H9 (cell line): ENCODE data around the gene MUS81. TPM values are rescaled to one million over a fixed set of nuclear protein-coding genes. Genes with fewer than 3 reads are reported as not detected.
"Not testable (repeated sequence)": the region's sequence is repeated elsewhere in the genome, so short reads cannot be mapped to it uniquely, and the experiment has no call there.

ENCODE experiments used
- DNase-seq: peaks from one replicate; pipeline ENCODE4 v3.0.0-alpha.2; 2017
- H2AFZ ChIP-seq: one replicate; pipeline ENCODE4 v1.6.1; 2013; ENCODE audit warnings: mild to moderate bottlenecking, low read length, control low read depth, moderate library complexity
- H2AK5ac ChIP-seq: 2 replicates; pipeline ENCODE4 v1.6.1; 2013; ENCODE audit warnings: low read length, control low read depth, mixed read lengths; ENCODE audit not compliant: insufficient read length
- H2BK120ac ChIP-seq: one replicate; pipeline ENCODE4 v1.6.1; 2013; ENCODE audit warnings: low read depth, mild to moderate bottlenecking, low read length, control low read depth, inconsistent platforms; ENCODE audit not compliant: poor library complexity, severe bottlenecking
- H2BK12ac ChIP-seq: 2 replicates; pipeline ENCODE4 v1.6.1; 2013; ENCODE audit warnings: low read length, control low read depth, mixed read lengths, low read depth; ENCODE audit not compliant: insufficient read length
- H2BK15ac ChIP-seq: 2 replicates; pipeline ENCODE4 v1.6.1; 2013; ENCODE audit warnings: low read depth, low read length, control low read depth
- H2BK20ac ChIP-seq: one replicate; pipeline ENCODE4 v1.6.1; 2013; ENCODE audit warnings: low read depth, mild to moderate bottlenecking, low read length, control low read depth, inconsistent platforms; ENCODE audit not compliant: poor library complexity, severe bottlenecking
- H2BK5ac ChIP-seq: 2 replicates; pipeline ENCODE4 v1.6.1; 2013; ENCODE audit warnings: low read length, control low read depth, mixed read lengths; ENCODE audit not compliant: insufficient read length
- H3K14ac ChIP-seq: 2 replicates; pipeline ENCODE4 v1.6.1; 2013; ENCODE audit warnings: low read length, control low read depth; ENCODE audit not compliant: insufficient read depth
- H3K18ac ChIP-seq: 2 replicates; pipeline ENCODE4 v1.6.1; 2013; ENCODE audit warnings: low read depth, mild to moderate bottlenecking, mixed read lengths, low read length, control low read depth; ENCODE audit not compliant: insufficient read length
- H3K23ac ChIP-seq: 2 replicates; pipeline ENCODE4 v1.6.1; 2013; ENCODE audit warnings: low read length, control low read depth, mixed read lengths, low read depth; ENCODE audit not compliant: insufficient read length
- H3K23me2 ChIP-seq: 2 replicates; pipeline ENCODE4 v1.6.1; 2013; ENCODE audit warnings: low read depth, mild to moderate bottlenecking, mixed read lengths, low read length, control low read depth; ENCODE audit not compliant: insufficient read length, poor library complexity, severe bottlenecking
- H3K27ac ChIP-seq: 2 replicates; pipeline ENCODE4 v1.5.1; 2013; ENCODE audit warnings: low read length, control low read depth, mixed read lengths, low read depth; ENCODE audit not compliant: insufficient read length
- H3K27me3 ChIP-seq: 2 replicates; pipeline ENCODE4 v1.6.1; 2013; ENCODE audit warnings: low read length, control low read depth, inconsistent platforms; ENCODE audit not compliant: insufficient read depth
- H3K4ac ChIP-seq: 2 replicates; pipeline ENCODE4 v1.6.1; 2013; ENCODE audit warnings: low read depth, mild to moderate bottlenecking, control low read depth, inconsistent platforms, low read length, moderate library complexity
- H3K4me1 ChIP-seq: 2 replicates; pipeline ENCODE4 v1.6.1; 2013; ENCODE audit warnings: low read length, control low read depth, inconsistent platforms; ENCODE audit not compliant: insufficient read depth
- H3K4me2 ChIP-seq: 2 replicates; pipeline ENCODE4 v1.6.1; 2013; ENCODE audit warnings: low read length, control low read depth, mixed read lengths; ENCODE audit not compliant: insufficient read length, insufficient read depth
- H3K56ac ChIP-seq: 2 replicates; pipeline ENCODE4 v1.6.1; 2013; ENCODE audit warnings: low read depth, mild to moderate bottlenecking, mixed read lengths, low read length, control low read depth; ENCODE audit not compliant: insufficient read length
- H3K79me1 ChIP-seq: 2 replicates; pipeline ENCODE4 v1.6.1; 2013; ENCODE audit warnings: low read depth, mild to moderate bottlenecking, moderate library complexity, low read length, control low read depth, inconsistent platforms; ENCODE audit not compliant: insufficient read depth, poor library complexity, severe bottlenecking
- H3K79me2 ChIP-seq: 2 replicates; pipeline ENCODE4 v1.6.1; 2013; ENCODE audit warnings: low read length, control low read depth, inconsistent platforms; ENCODE audit not compliant: insufficient read depth
- H3K9ac ChIP-seq: 2 replicates; pipeline ENCODE4 v1.6.1; 2013; ENCODE audit warnings: low read length, control low read depth, mixed read lengths; ENCODE audit not compliant: insufficient read length; ENCODE audit errors: extremely low read depth
- H3K9me3 ChIP-seq: one replicate; pipeline ENCODE4 v1.6.1; 2013; ENCODE audit warnings: low read depth, low read length, inconsistent platforms; ENCODE audit not compliant: control insufficient read depth
- H3T11ph ChIP-seq: one replicate; pipeline ENCODE4 v1.6.1; 2013; ENCODE audit warnings: mild to moderate bottlenecking, low read length, control low read depth, inconsistent platforms
- H4K20me1 ChIP-seq: one replicate; pipeline ENCODE4 v1.6.1; 2013; ENCODE audit not compliant: control insufficient read depth, insufficient read length, insufficient read depth
- H4K5ac ChIP-seq: 2 replicates; pipeline ENCODE4 v1.6.1; 2013; ENCODE audit warnings: low read depth, mild to moderate bottlenecking, mixed read lengths, low read length, control low read depth; ENCODE audit not compliant: insufficient read length
- H4K8ac ChIP-seq: replicated peaks from 2 replicates; pipeline ENCODE4 v1.6.1; 2013; ENCODE audit warnings: low read length, control low read depth, mixed read lengths, low read depth; ENCODE audit not compliant: insufficient read length
- H4K91ac ChIP-seq: 2 replicates; pipeline ENCODE4 v1.6.1; 2013; ENCODE audit warnings: low read depth, mild to moderate bottlenecking, moderate library complexity, mixed read lengths, low read length, control low read depth; ENCODE audit not compliant: insufficient read length
- H3K27ac Mint-ChIP-seq, 3 experiments: 2 replicates in 2 of 3; 3 replicates in 1 of 3; pipeline ENCODE4 v1.8.0; 2020 to 2021; ENCODE audit warnings: mixed read lengths in 3 of 3, mild to moderate bottlenecking in 1 of 3, moderate library complexity in 1 of 3
- H3K27me3 Mint-ChIP-seq: 2 replicates; pipeline ENCODE4 v1.8.0; 2021; ENCODE audit warnings: low read depth, mild to moderate bottlenecking, moderate library complexity, mixed read lengths
- H3K36me3 Mint-ChIP-seq, 3 experiments: 2 replicates in 2 of 3; 3 replicates in 1 of 3; pipeline ENCODE4 v1.8.0; 2020 to 2021; ENCODE audit warnings: low read depth in 3 of 3, mixed read lengths in 3 of 3; ENCODE audit not compliant: insufficient read depth in 1 of 3
- H3K4me1 Mint-ChIP-seq, 2 experiments: 2 replicates each; pipeline ENCODE4 v1.8.0; 2020; ENCODE audit warnings: mixed read lengths in 2 of 2
- H3K4me3 Mint-ChIP-seq, 2 experiments: 2 replicates in 1 of 2; 3 replicates in 1 of 2; pipeline ENCODE4 v1.8.0; 2020 to 2021; ENCODE audit warnings: mild to moderate bottlenecking in 2 of 2, mixed read lengths in 2 of 2, moderate library complexity in 1 of 2
- H3K9me3 Mint-ChIP-seq, 2 experiments: 2 replicates in 1 of 2; 3 replicates in 1 of 2; pipeline ENCODE4 v1.8.0; 2020; ENCODE audit warnings: mild to moderate bottlenecking in 2 of 2, mixed read lengths in 2 of 2, moderate library complexity in 1 of 2
- WGBS: extraction: QIAGEN DNeasy Blood & Tissue Kit; methylation state at CpG from one replicate; pipeline ENCODE4 v1.1.7; 2013; ENCODE audit warnings: missing lambda C conversion rate, low lambda C conversion rate, mixed read lengths; ENCODE audit not compliant: insufficient read length; ENCODE audit errors: extremely low coverage; 5-methylcytosine and 5-hydroxymethylcytosine counted together
- total RNA-seq: library from RNA; stranded (reverse); gene quantifications from 2 replicates; pipeline ENCODE4 v1.2.1, GENCODE V29; 2021
- TF ChIP-seq, protein P1 (sequence below): fragments of 200-600 bp; sonication (generic); conservative IDR thresholded peaks from 3 replicates; pipeline ENCODE4 v1.8.0; 2021; ENCODE audit warnings: antibody characterized with exemption, mild to moderate bottlenecking

Gene MUS81
- total RNA-seq, 1 experiment from 2014 or later = 49.2 TPM

GRCh38 chr11:65891219-65892136 lies 31.2 kb downstream of the MUS81 start:
- Histone ChIP-seq H3K27me3 (peaks cover 6% of the 10 kb centered on the region; the same call in 1 of the 2 replicates), H3T11ph (no peak overlapping the region), H2AK5ac (no peak overlapping the region), H4K91ac (no peak overlapping the region), H2BK5ac (no peak overlapping the region), H2BK20ac (no peak overlapping the region), H3K23ac (no peak overlapping the region), H4K8ac (no peak overlapping the region), H3K4me1 (peaks cover 9% of the 10 kb centered on the region; the same call in 1 of the 2 replicates), H2BK15ac (no peak overlapping the region), H2BK12ac (no peak overlapping the region), H3K4ac (no peak overlapping the region), H3K56ac (no peak overlapping the region), H2BK120ac (no peak overlapping the region), H3K4me2 (peak overlapping the region; percentile 70), H3K27ac (no peak overlapping the region), H3K9me3 (no peaks in the 10 kb centered on the region), H3K18ac (peak overlapping the region; percentile 44), H3K23me2 (peaks cover 23% of the 10 kb centered on the region), H3K79me1 (no peaks in the 10 kb centered on the region), H3K9ac (peak overlapping the region; percentile 60), H3K79me2 (no peaks in the 10 kb centered on the region; the same call in 1 of the 2 replicates), H4K20me1 (no peaks in the 10 kb centered on the region), H2AFZ (no peak overlapping the region), H4K5ac (no peak overlapping the region), H3K14ac (peak overlapping the region; percentile 85; the same call in 1 of the 2 replicates)
- no CpG with 5 or more reads among the region's 57 CpGs for WGBS
- peaks cover 39 to 55% of the 10 kb centered on the region in 2 experiments for H3K4me1 Mint-ChIP-seq
- H3K9me3 Mint-ChIP-seq = peaks cover 2 to 4% of the 10 kb centered on the region in 2 experiments; a peak in 2 of 5 replicates
- TF ChIP-seq, protein P1, sequence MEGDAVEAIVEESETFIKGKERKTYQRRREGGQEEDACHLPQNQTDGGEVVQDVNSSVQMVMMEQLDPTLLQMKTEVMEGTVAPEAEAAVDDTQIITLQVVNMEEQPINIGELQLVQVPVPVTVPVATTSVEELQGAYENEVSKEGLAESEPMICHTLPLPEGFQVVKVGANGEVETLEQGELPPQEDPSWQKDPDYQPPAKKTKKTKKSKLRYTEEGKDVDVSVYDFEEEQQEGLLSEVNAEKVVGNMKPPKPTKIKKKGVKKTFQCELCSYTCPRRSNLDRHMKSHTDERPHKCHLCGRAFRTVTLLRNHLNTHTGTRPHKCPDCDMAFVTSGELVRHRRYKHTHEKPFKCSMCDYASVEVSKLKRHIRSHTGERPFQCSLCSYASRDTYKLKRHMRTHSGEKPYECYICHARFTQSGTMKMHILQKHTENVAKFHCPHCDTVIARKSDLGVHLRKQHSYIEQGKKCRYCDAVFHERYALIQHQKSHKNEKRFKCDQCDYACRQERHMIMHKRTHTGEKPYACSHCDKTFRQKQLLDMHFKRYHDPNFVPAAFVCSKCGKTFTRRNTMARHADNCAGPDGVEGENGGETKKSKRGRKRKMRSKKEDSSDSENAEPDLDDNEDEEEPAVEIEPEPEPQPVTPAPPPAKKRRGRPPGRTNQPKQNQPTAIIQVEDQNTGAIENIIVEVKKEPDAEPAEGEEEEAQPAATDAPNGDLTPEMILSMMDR = peak; percentile 52
- H3K4me3 Mint-ChIP-seq = peak overlapping the region; percentile 75 to 88
- peaks cover 6 to 39% (median 10%) of the 10 kb centered on the region in 3 experiments for H3K36me3 Mint-ChIP-seq
- H3K27ac Mint-ChIP-seq = no peak overlapping the region; a peak in 1 of 7 replicates
- peak; percentile 78 for DNase-seq
- H3K27me3 Mint-ChIP-seq = peaks cover 21% of the 10 kb centered on the region

GRCh38 chr11:65892137-65892540 lies 31.9 kb downstream of the MUS81 start:
- not testable (repeated sequence) for H3K18ac ChIP-seq, H3K27me3 ChIP-seq, H3K9me3 Mint-ChIP-seq, H4K20me1 ChIP-seq, H3T11ph ChIP-seq, H3K23ac ChIP-seq, H3K9ac ChIP-seq, H3K9me3 ChIP-seq, H4K91ac ChIP-seq, H2BK5ac ChIP-seq, H3K79me2 ChIP-seq, H3K56ac ChIP-seq, H2BK20ac ChIP-seq, H3K79me1 ChIP-seq, H2BK12ac ChIP-seq, DNase-seq, H2AK5ac ChIP-seq, H3K27ac ChIP-seq, H3K4me1 ChIP-seq, H2BK120ac ChIP-seq, H3K4ac ChIP-seq, H2AFZ ChIP-seq, H2BK15ac ChIP-seq, H4K5ac ChIP-seq, H3K14ac ChIP-seq, H4K8ac ChIP-seq
- H3K4me1 Mint-ChIP-seq = peaks cover 39 to 48% of the 10 kb centered on the region in 2 experiments
- peak overlapping the region in 2 of 3 experiments; percentile 44 to 68; a peak in 3 of 7 replicates for H3K27ac Mint-ChIP-seq
- H3K27me3 Mint-ChIP-seq = peaks cover 21% of the 10 kb centered on the region
- H3K23me2 ChIP-seq = peaks cover 23% of the 10 kb centered on the region
- peak overlapping the region; percentile 75 to 88 for H3K4me3 Mint-ChIP-seq
- H3K36me3 Mint-ChIP-seq = peaks cover 0 to 36% (median 4%) of the 10 kb centered on the region in 3 experiments; a peak in 5 of 7 replicates
- WGBS = no CpG with 5 or more reads among the region's 5 CpGs
- peak overlapping the region; percentile 70 for H3K4me2 ChIP-seq
